ENCODE data around the gene TUBB3. TPM values are rescaled to one million over a fixed set of nuclear protein-coding genes. Genes with fewer than 3 reads are reported as not detected.

TUBB3 gene
- total and polyA plus RNA-seq, 2 donors from 2014 or later: 3.4 to 35.0 TPM

DNA sequence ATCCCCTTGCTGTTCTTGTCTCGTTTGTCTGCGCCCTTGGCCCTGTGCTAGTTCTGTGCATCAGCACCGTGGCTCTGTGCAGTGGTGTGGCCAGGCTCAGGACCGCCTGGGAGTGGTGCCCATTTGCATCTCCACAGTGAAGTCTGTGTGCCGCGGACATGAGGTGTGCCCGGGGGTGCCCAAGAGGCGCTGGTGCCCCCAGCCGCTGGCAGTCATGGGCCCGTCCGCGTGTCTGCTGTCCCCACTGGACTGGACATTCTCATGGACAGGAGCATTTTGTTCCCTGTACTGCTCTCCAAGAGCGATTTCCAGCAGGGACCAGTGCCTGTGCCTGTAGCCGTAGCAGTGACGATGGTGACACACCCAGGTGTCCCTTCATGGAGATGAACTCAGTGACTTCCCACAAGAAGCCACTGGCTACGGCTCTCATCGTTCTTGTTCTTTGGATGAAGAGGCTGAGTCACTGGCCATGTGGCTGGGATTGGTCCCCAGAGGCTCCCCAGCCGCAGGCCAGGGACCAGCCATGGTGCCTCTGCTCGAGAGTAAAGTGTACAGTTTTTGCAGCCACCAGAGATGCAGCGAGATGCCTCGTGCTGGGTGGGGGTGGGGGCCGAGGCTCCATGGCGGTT is 17.5 kb upstream of the TUBB3 start:
- no peak for DNase-seq
- Histone ChIP-seq H3K4me3 (ENCODE audit: low read length in 3 of 3) (no peak overlapping the region), H3K27me3 (ENCODE audit: control insufficient read depth, insufficient read depth, low read length) (no peaks in the 10 kb centered on the region), H3K27ac (ENCODE audit: low read depth in 2 of 2, low read length in 2 of 2) (no peak overlapping the region), H3K9me3 (ENCODE audit: control insufficient read depth in 2 of 3, insufficient read depth in 1 of 3, low read length in 3 of 3) (no peaks in the 10 kb centered on the region), H3K36me3 (ENCODE audit: control insufficient read depth in 2 of 3, insufficient read depth in 3 of 3, low read length in 3 of 3) (peaks cover 6 to 28% (median 14%) of the 10 kb centered on the region in 3 donors), H3K4me1 (ENCODE audit: control insufficient read depth in 2 of 3, insufficient read depth in 2 of 3, low read depth in 1 of 3, low read length in 3 of 3) (no peaks in the 10 kb centered on the region), H3K9ac (ENCODE audit: low read length in 3 of 3) (no peak overlapping the region)
- intact Hi-C loops (cut with DNase I): no loop called here
- TF ChIP-seq, protein P1, sequence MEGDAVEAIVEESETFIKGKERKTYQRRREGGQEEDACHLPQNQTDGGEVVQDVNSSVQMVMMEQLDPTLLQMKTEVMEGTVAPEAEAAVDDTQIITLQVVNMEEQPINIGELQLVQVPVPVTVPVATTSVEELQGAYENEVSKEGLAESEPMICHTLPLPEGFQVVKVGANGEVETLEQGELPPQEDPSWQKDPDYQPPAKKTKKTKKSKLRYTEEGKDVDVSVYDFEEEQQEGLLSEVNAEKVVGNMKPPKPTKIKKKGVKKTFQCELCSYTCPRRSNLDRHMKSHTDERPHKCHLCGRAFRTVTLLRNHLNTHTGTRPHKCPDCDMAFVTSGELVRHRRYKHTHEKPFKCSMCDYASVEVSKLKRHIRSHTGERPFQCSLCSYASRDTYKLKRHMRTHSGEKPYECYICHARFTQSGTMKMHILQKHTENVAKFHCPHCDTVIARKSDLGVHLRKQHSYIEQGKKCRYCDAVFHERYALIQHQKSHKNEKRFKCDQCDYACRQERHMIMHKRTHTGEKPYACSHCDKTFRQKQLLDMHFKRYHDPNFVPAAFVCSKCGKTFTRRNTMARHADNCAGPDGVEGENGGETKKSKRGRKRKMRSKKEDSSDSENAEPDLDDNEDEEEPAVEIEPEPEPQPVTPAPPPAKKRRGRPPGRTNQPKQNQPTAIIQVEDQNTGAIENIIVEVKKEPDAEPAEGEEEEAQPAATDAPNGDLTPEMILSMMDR (IDR thresholded peaks at IDR 0.05; ENCODE audit: borderline replicate concordance, extremely low read depth, insufficient read depth): no peak
- FAIRE-seq: no peak

DNA sequence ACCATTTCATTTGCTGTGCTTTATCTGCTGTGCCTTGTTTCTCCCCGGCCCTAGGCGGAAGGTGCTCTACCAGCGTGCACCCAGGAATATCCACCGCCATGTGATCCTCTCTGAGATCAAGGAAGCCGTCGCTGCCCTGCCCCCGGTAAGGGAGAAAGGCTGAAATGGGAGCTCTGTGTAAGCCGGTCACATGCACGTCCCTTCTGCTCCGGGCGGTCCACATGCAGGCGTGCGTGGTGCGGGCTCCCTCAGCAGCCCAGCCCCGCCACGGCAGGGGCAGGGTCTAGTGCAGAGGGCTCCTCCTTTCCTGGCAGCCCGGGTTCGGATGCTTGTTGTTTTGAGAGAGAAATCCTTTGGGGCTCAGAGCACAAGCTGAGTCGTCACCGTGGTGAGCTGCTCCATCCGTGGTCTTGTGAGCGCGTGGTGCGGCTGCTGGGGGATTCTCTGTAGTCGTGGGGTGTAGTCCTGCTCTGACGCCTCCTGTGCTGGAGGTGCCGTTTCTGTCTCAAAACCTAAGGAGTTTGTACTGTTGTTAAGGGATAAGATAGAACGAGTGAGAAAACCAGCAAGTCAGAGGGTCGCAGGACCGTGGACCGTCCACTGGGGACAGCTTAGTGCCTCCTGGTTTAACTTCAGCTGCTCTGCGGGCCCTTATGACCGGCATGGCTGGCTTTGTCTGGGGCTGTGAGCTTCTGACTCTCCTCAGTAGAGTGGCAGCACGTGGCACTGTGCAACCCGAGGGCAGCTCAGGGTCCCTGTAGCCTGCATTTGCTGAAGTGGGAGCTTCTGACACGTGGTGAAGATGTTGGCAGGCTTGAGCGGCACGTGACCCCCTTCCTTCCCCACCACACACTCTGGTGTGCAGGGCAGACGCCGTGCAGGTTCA is 16.8 kb upstream of the TUBB3 start:
- Histone ChIP-seq H3K9me3 (ENCODE audit: control insufficient read depth in 2 of 3, insufficient read depth in 1 of 3, low read length in 3 of 3) (no peaks in the 10 kb centered on the region), H3K27me3 (ENCODE audit: control insufficient read depth, insufficient read depth, low read length) (no peaks in the 10 kb centered on the region), H3K4me1 (ENCODE audit: control insufficient read depth in 2 of 3, insufficient read depth in 2 of 3, low read depth in 1 of 3, low read length in 3 of 3) (no peaks in the 10 kb centered on the region), H3K9ac (ENCODE audit: low read length in 3 of 3) (no peak overlapping the region), H3K27ac (ENCODE audit: low read depth in 2 of 2, low read length in 2 of 2) (no peak overlapping the region), H3K36me3 (ENCODE audit: control insufficient read depth in 2 of 3, insufficient read depth in 3 of 3, low read length in 3 of 3) (peaks cover 8 to 27% (median 8%) of the 10 kb centered on the region in 3 donors), H3K4me3 (ENCODE audit: low read length in 3 of 3) (no peak overlapping the region)
- FAIRE-seq (no peak), DNase-seq (peak in 1 of 5 donors; percentile 36)
- intact Hi-C loops (cut with DNase I): no loop called here
- TF ChIP-seq, protein P1 (IDR thresholded peaks at IDR 0.05; ENCODE audit: borderline replicate concordance, extremely low read depth, insufficient read depth): no peak

DNA sequence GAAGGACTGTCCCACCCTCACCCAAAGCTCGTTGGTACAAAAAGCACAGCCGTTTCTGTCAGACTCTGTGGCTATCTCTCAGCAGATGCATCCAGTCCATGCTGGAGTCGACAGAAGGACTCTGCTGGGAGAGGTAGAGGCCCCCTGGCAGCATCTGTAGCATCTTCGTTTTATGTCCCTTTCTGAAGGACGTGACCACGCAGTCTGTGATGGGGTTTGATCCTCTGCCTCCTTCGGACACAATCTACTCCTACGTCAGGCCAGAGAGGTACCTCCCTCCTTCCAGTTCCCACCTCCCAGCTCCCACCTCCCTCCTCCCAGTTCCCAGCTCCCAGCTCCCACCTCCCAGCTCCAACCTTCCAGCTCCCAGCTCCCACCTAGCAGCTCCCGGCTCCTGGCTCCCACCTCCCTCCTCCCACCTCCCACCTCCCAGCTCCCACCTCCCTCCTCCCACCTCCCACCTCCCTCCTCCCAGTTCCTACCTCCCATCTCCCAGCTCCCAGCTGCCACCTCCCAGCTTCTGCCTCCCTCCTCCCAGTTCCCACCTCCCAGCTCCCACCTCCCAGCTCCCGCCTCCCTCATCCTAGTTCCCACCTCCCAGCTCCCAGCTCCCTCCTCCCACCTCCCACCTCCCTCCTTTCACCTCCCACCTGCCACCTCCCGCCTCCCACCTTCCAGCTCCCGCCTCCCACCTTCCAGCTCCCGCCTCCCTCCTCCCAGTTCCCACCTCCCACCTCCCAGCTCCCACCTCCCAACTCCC is 15.9 kb upstream of the TUBB3 start:
- H3K4me3 ChIP-seq (ENCODE audit: low read length in 3 of 3): no peak overlapping the region
- H3K9ac ChIP-seq (ENCODE audit: low read length in 3 of 3): no peak overlapping the region
- TF ChIP-seq, protein P1 (IDR thresholded peaks at IDR 0.05; ENCODE audit: borderline replicate concordance, extremely low read depth, insufficient read depth): no peak
- intact Hi-C loops (cut with DNase I): no loop called here
- H3K27me3 ChIP-seq (ENCODE audit: control insufficient read depth, insufficient read depth, low read length): no peaks in the 10 kb centered on the region
- H3K36me3 ChIP-seq (ENCODE audit: control insufficient read depth in 2 of 3, insufficient read depth in 3 of 3, low read length in 3 of 3): peaks cover 8 to 27% (median 8%) of the 10 kb centered on the region in 3 donors
- no peaks in the 10 kb centered on the region for H3K9me3 ChIP-seq (ENCODE audit: control insufficient read depth in 2 of 3, insufficient read depth in 1 of 3, low read length in 3 of 3)
- H3K4me1 ChIP-seq (ENCODE audit: control insufficient read depth in 2 of 3, insufficient read depth in 2 of 3, low read depth in 1 of 3, low read length in 3 of 3): no peaks in the 10 kb centered on the region
- FAIRE-seq: no peak
- peak in 1 of 5 donors; percentile 58 for DNase-seq
- no peak overlapping the region for H3K27ac ChIP-seq (ENCODE audit: low read depth in 2 of 2, low read length in 2 of 2)

Measured in kidney (tissue), 14 donors.